Measurements from ENCODE around the gene ZNF655. TPM values are rescaled to one million over a fixed set of nuclear protein-coding genes. Genes with fewer than 3 reads are reported as not detected.

Gene ZNF655
- total RNA-seq, 1 experiment from 2014 or later: 21.1 TPM

- Mint-ChIP-seq H3K27me3 (ENCODE audit: insufficient read depth, unreplicated experiment) (no peaks in the 10 kb centered on the region), H3K4me3 (ENCODE audit: unreplicated experiment) (no peak overlapping the region), H3K9me3 (ENCODE audit: unreplicated experiment) (no peaks in the 10 kb centered on the region), H3K36me3 (ENCODE audit: insufficient read depth, unreplicated experiment) (peaks cover 90% of the 10 kb centered on the region), H3K27ac (ENCODE audit: unreplicated experiment) (no peak overlapping the region), H3K4me1 (ENCODE audit: low read depth, unreplicated experiment) (peaks cover 5% of the 10 kb centered on the region)
- no TSS peak for BruUV-seq (replicated peaks)
- CTCF ChIA-PET: no interaction called here
- POLR2A ChIA-PET: no interaction called here
- Histone ChIP-seq H3K36me3 (ENCODE audit: control insufficient read depth, insufficient read depth, low read length) (peaks cover 12% of the 10 kb centered on the region), H3K27me3 (replicated peaks; ENCODE audit: control insufficient read depth, insufficient read depth, low read length) (no peaks in the 10 kb centered on the region), H3K4me1 (no peaks in the 10 kb centered on the region), H3K4me3 (ENCODE audit: low read depth, low read length) (no peak overlapping the region), H3K9me3 (no peaks in the 10 kb centered on the region)
- TF ChIP-seq CTCF (IDR thresholded peaks at IDR 0.05; ENCODE audit: insufficient read depth in 1 of 2, low read depth in 1 of 2, low read length in 1 of 2, severe bottlenecking in 1 of 2, unreplicated experiment in 1 of 2): no peak
- intact Hi-C loops (cut with micrococcal nuclease; ENCODE audit: unreplicated experiment): no loop called here
- no peak for DNase-seq
Measured at GRCh38 chr7:99623702-99624447, 65.4 kb downstream of the ZNF655 start.

- Mint-ChIP-seq H3K27ac (ENCODE audit: unreplicated experiment) (no peak overlapping the region), H3K4me1 (ENCODE audit: low read depth, unreplicated experiment) (no peaks in the 10 kb centered on the region), H3K9me3 (ENCODE audit: unreplicated experiment) (no peaks in the 10 kb centered on the region), H3K27me3 (ENCODE audit: insufficient read depth, unreplicated experiment) (no peaks in the 10 kb centered on the region), H3K36me3 (ENCODE audit: insufficient read depth, unreplicated experiment) (peaks cover 90% of the 10 kb centered on the region), H3K4me3 (ENCODE audit: unreplicated experiment) (no peak overlapping the region)
- Histone ChIP-seq H3K4me1 (no peaks in the 10 kb centered on the region), H3K4me3 (ENCODE audit: low read depth, low read length) (no peak overlapping the region), H3K27me3 (replicated peaks; ENCODE audit: control insufficient read depth, insufficient read depth, low read length) (no peaks in the 10 kb centered on the region), H3K36me3 (ENCODE audit: control insufficient read depth, insufficient read depth, low read length) (peaks cover 10% of the 10 kb centered on the region), H3K9me3 (no peaks in the 10 kb centered on the region)
- BruUV-seq (replicated peaks): no TSS peak
- intact Hi-C loops (cut with micrococcal nuclease; ENCODE audit: unreplicated experiment): no loop called here
- ChIA-PET POLR2A (no interaction called here), CTCF (no interaction called here)
- no peak for TF ChIP-seq CTCF (IDR thresholded peaks at IDR 0.05; ENCODE audit: insufficient read depth in 1 of 2, low read depth in 1 of 2, low read length in 1 of 2, severe bottlenecking in 1 of 2, unreplicated experiment in 1 of 2)
- no peak for DNase-seq
Measured at GRCh38 chr7:99624484-99624883, 66.0 kb downstream of the ZNF655 start.

- Mint-ChIP-seq H3K27ac (ENCODE audit: unreplicated experiment) (no peak overlapping the region), H3K4me3 (ENCODE audit: unreplicated experiment) (no peak overlapping the region), H3K4me1 (ENCODE audit: low read depth, unreplicated experiment) (no peaks in the 10 kb centered on the region), H3K9me3 (ENCODE audit: unreplicated experiment) (no peaks in the 10 kb centered on the region), H3K27me3 (ENCODE audit: insufficient read depth, unreplicated experiment) (no peaks in the 10 kb centered on the region), H3K36me3 (ENCODE audit: insufficient read depth, unreplicated experiment) (peaks cover 92% of the 10 kb centered on the region)
- TF ChIP-seq CTCF (IDR thresholded peaks at IDR 0.05; ENCODE audit: insufficient read depth in 1 of 2, low read depth in 1 of 2, low read length in 1 of 2, severe bottlenecking in 1 of 2, unreplicated experiment in 1 of 2): no peak
- intact Hi-C loops (cut with micrococcal nuclease; ENCODE audit: unreplicated experiment): no loop called here
- H3K4me3 ChIP-seq (ENCODE audit: low read depth, low read length): no peak overlapping the region
- H3K36me3 ChIP-seq (ENCODE audit: control insufficient read depth, insufficient read depth, low read length): peaks cover 8% of the 10 kb centered on the region
- ChIA-PET CTCF (no interaction called here), POLR2A (no interaction called here)
- BruUV-seq (replicated peaks): no TSS peak
- no peaks in the 10 kb centered on the region for H3K27me3 ChIP-seq (replicated peaks; ENCODE audit: control insufficient read depth, insufficient read depth, low read length)
- H3K9me3 ChIP-seq: no peaks in the 10 kb centered on the region
- no peaks in the 10 kb centered on the region for H3K4me1 ChIP-seq
- DNase-seq: no peak
Measured at GRCh38 chr7:99625321-99625720, 66.9 kb downstream of the ZNF655 start.

All from Caco-2 (cell line).